GM21515 (cell line): ENCODE data around the gene RAVER2.
"Not testable (repeated sequence)": the region's sequence is repeated elsewhere in the genome, so short reads cannot be mapped to it uniquely, and the experiment has no call there.

ENCODE experiments used
- ATAC-seq: cut with Tn5 transposase; IDR thresholded peaks from one replicate; pipeline ENCODE4 v1.9.1; 2021; ENCODE audit not compliant: unreplicated experiment

RAVER2 gene

DNA sequence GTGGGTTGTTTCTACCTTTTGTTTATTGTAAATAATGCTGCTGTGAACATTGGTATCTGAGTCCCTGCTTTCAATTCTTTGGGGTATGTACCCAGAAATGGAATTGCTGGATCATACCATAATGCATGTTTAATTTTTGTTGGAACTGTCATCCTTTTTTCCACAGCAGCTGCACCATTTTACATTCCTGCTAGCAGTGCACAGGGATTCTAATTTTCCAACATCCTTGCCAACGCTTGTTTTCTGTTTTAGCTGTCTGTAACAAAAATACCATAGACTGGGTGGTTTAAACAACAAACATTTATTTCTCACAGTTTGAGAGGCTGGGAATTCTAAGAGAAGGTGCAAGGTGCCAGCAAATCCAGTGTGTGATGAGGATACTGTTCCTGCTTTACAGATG is 65.1 kb downstream of the RAVER2 start:
- no peak for ATAC-seq

DNA sequence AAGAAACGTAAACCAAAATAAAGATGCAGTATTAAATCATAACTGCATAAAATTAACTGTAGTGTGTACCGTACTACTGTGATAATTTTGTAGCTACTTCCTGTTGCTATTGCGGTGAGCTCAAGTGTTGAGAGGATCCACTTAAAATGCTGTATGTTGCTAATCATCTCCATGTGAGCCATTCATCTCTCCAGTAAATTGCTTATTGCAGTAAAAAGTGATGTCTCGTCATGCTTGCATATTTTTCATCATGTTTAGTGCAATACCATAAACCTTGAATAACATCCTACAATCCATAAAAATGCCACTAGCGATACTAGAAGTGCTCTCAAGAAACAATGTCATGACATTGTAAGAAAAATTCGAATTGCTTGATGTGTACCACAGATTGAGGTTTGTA is 66.3 kb downstream of the RAVER2 start:
- no peak for ATAC-seq

DNA sequence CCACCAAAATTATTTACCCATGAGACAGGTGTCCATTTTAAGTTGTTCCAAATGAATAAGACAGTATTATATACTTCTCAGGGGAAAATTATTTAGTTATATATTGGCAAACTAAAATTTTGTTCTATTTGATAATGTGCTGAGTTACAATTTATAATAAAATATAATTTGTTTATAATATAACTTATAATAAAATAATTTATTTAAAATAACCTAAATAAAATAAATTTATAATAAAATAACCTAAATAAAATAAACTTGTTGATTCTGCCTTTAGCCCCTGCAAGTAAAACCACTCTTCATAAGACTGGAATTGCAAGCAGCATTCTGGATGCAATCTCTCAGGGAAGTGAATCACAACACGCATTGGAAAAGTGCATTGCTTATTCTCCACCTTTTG is 69.6 kb downstream of the RAVER2 start:
- no peak for ATAC-seq

DNA sequence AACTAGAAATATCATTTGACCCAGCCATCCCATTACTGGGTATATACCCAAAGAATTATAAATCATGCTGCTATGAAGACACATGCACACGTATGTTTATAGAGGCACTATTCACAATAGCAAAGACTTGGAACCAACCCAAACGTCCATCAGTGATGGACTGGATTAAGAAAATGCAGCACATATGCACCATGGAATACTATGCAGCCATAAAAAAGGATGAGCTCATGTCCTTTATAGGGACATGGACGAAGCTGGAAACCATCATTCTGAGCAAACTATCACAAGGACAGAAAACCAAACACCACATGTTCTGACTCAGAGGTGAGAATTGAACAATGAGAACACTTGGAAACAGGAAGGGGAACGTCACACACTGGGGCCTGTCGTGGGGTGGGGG is 72.5 kb downstream of the RAVER2 start:
- ATAC-seq: not testable (repeated sequence)

DNA sequence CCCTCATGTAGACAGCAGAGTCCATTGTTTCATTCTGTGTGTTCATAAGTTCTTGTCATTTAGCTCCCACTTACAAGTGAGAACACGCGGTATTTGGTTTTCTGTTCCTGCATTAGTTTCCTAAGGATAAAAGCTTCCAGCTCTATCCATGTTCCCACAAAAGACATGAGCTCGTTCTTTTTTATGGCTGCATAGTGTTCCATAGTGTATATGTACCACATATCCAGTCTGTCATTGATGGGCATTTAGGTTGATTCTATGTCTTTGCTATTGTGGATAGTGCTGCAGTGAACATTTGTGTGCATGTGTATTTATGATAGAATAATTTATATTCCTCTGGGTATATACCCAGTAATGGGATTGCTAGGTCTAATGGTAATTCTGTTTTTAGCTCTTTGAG is 75.7 kb downstream of the RAVER2 start:
- ATAC-seq: not testable (repeated sequence)

DNA sequence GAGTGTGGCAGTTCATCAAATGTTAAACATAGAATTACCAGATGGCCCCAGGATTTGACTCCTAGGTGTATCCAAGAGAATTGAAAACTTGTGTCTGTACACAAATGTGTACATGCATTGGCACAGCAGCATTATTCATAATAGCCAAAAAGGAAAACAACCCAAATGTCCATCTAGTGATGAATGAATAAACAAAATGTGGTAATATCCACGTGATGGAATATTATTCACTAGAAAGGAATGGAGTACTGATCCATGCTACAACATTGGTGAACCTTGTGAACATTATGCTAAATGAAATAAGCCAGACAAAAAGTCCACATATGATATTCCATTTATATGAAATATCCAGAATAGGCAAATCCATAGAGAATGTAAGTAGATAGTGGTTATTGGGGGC is 77.7 kb downstream of the RAVER2 start:
- no peak for ATAC-seq

DNA sequence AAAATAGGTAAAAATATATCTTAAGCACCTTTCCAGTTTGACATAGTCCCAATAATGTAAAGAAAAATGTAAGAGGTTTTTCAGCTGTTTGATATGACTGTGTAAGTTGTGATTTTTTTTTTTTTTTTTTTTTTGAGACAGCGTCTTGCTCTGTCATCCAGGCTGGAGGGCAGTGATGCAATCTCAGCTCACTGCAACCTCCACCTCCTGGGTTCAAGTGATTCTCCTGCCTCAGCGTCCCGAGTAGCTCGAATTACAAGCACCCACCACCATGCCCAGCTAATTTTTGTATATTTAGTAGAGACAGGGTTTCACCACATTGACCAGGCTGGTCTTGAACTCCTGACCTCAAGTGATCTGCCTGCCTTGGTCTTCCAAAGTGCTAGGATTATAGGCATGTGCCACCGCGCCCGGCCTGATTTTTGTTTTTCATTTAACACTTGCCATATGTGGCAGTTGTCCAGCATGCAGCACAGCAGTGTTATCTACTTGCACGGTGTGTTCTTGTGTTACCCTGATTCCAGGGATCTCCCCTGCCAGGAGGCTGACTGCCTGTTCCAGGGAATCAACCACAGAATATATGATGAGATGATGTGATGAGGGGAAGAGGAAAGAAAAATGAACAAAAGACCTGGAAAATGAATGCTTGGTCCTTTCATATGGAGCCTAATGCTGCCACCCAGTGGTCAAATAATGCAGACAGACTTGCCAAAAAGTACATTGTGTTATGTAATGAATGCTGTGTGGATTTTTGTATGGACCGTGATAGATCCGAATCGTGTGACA is 79.0 kb downstream of the RAVER2 start:
- no peak for ATAC-seq

DNA sequence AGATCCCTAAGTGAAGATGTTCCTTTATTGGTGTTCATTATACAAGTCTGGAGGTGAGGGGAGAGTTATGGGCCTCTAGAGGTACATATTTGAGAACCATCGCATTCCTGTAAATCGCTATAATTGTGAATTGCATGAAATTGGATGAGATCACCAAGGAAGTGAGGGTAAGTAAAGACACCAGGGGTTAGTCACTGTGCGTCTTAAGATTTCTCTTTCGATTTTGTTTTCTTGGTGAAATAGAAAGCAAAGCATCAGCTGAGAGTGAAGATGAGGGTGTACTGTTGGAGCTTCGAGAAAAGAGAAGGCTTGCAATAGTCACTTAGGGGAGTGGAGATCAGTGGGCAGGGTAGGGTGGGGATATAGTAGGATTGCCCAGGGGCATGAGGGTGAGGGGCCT is 82.1 kb downstream of the RAVER2 start:
- no peak for ATAC-seq

DNA sequence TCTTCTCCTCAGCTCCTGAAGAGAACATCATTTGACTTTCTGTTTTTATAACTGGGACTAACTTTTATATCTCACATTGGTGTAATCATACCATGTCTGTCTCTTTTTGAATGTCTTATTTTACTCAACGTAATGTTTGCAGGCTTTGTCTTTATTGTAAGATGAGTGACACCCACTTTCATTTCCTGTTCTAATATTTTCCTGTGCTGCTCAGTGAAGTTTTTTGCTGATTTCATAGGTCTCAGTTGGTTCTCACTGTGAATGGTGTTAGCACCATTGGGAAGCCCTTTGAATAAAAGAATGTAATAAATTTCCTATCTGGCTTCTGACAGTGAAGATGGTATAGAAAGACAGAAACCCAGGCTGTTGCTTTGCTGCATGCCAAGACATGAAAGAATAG is 84.0 kb downstream of the RAVER2 start:
- no peak for ATAC-seq

DNA sequence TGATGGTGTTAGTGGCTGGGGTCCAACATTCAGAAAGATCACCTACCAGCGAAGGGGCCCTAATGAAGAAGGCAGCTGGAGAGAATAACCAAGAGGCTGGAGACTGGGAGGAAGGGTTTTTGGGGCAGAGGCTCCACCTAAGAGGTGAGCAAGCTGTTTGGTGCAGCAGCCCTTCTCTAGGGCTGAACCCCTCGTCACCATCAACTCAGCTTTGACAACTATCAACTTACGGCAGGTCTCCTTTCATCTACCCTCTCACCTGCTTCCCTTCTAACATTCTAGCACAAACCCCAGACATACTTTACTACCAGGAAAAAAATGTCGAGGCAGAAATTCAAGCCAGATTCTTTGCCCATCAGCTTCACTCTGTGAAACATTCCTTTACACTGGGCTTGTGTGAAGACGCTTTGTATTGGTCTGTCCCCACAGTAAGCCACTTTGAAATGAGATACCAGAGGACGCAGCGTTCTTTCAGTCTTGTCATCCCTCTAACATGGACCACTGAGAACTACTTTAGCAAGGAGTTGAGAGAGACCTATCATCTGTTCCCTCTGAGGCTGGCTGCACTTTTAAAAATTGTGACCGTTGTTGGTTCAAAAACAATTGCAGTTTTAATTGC is 84.6 kb downstream of the RAVER2 start:
- no peak for ATAC-seq

DNA sequence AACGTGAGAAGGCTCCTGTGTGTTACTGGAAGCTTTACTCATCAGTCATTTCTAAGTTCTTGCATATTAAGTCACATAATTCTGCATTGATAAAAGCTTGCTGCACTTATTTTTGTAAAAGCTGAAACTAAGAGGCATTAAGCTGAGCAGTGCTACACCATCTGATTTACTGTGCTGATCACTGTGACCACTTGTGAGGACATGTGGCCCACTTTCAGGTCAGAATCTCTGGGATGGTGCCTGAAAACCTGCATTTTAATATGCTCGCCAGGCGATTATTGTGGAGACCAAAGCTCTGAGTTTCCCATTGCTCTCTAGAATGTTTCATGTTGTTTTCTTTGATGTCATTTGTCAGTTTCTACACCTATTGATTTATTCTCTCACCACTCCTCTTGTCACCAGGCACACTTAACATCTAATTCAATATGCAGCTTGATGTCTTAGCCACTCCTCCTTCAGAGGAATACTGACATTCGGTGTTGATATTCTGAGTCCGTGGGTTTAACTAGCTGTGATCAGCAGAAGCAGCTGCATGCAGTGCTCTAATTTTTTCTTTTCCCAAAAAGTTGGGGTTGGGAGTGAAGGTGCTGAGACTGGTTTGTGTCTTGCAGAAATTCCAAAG is 85.3 kb downstream of the RAVER2 start:
- no peak for ATAC-seq

DNA sequence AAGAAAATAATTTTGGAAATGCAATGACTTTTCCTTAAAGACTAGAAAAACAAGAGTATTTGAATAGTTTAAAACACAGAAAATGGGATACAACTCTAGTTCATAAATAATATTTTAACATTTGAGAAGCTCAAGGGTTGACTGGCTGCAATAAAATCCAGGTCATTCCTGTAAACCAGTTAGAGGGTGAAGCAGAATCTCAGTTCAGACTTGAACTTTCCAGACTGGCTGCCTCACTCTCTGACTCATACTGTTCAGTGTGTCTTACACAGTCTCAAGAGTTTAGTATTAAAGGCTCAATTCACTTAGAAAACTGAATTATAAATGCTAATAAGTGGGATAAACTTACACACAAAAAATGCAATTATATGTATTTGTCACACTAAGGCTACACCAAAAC is 89.9 kb downstream of the RAVER2 start:
- no peak for ATAC-seq

DNA sequence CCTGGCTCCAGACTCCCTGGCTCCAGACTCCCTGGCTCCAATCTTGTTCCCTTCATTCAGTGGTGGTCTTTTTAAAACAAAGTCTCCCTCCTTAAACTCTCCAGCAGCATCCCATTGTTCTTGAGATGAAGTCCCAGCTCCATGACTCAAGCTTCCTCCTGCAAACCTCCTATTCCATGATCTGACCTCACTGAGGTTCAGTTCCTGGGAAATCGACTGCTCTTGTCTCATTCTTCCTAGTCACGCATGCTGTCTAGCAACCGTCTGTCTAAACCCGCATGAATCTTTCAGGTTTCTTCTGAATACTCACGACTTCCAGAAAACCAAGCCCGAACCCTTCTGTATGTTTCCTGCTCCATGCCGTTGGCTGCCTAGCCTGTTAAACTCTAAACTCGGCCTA is 91.9 kb downstream of the RAVER2 start:
- no peak for ATAC-seq

DNA sequence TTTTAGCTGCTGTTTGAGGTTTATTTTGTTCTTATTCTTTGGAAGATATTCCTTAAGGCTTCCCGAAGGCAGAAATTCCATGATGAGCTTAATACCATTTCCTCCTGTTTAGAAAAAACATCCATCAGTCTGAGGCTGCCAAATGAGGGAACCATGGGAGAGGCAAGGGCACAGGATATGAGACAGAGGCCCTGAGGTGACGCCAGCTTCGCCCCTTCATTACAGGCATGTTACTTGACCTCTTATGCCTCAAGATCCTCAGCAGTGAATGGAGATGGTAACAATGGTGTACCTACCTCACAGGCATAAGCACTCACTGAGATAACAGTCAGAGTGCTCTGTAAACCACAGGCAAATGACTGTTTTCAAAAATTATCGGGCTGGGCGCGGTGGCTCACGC is 93.6 kb downstream of the RAVER2 start:
- no peak for ATAC-seq

DNA sequence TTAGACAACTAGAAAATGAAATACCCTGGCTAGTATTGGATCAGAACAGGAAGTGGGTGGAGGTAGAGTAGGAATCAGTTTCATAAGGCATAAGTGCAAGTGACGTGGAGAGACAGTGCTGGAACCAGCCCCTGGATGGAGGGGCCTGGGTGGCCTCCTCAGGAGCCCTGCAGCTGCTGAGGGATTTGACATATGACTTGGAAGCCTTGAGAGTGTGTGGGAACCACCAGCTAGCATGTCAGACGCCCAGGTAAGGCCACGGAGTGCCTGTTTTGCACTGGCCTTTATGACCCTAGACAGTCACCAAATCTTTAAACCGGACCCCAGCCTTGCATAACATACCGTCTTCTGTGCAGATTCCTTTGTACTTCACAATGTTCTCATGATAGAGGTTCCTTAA is 94.4 kb downstream of the RAVER2 start:
- no peak for ATAC-seq

DNA sequence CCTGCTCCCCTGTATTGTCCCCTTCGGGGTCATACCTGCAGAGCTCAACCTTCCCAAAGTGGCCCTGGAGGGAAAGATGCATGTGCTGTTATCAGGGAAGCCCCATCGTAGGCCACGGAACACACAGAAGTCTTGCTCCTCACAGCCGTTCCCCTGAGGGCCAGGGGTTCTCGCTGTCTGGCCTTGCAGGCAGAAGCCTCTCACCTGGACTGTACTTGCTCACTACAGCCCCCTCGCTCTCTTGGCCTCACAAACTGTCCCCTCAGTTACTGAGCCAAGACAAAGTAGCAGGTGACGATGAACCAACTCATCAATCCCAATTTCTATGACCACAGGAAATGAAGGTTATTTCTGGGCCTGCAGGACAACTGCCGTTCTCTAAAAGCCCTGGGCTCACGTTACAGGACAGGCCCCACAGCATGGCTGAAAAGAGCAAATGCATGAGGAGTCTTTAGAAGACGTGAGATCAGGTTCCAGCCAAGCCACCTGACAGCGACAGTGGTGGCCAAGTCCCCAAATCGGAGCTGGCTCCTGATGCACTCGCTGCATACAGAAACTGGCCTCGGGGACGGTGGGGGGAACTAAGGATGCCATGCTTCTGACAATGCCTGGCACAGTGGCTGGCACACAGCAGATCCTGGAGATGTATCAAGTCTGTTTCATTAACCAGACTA is 95.0 kb downstream of the RAVER2 start:
- ATAC-seq: no peak

DNA sequence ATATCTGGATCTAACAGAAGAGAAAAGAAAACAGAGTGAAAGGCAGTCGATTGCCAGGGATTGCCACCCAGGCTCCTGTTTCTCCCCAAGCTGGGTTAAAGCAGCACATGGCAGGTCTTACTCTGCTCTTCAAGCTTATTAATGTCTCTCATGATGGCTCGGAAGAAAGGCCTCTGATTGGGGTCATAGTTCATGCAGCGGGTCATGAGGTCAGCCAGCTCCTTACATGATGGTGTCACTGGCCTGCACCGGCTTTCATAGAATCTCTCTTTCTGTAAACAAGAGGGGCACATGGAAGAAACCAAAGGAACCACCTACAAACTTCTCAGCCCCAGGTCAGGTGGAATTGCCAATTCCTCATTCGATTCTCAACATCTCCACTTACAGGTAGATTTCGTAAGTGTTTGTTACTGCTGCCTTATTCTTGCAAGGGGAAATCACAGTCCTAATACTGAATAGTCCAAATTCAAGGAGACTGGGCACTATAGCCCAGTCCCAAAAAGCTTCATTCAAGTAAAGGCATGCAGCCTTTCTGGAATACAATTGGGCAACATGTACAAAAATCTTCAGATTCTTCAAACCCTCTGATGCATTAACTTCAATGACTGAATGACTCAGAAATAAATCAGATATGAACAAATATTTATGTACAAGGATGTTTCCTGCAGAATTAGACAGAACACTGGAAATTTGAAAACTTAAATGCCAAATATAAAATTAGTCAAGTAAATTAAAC is 96.6 kb downstream of the RAVER2 start:
- ATAC-seq: no peak

DNA sequence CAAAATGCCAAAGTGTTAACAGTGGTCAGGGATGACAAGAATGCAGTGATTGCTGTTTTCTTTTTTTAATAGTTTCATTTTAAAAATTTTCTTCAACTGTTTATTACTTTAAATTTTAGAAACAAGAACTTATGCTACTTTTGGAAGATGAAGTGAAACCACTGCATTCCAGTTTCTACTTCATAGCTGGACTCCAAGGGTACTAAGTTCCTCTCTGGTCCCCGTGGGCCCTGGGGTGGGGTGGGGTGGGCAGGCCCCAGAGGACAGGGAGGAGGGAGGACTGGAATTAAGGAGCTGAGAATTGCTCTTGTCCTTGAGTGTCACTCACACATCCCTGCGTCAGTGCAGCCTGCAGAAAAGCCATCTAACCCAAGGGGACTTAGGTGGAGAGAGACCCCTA is 97.3 kb downstream of the RAVER2 start:
- ATAC-seq: no peak

DNA sequence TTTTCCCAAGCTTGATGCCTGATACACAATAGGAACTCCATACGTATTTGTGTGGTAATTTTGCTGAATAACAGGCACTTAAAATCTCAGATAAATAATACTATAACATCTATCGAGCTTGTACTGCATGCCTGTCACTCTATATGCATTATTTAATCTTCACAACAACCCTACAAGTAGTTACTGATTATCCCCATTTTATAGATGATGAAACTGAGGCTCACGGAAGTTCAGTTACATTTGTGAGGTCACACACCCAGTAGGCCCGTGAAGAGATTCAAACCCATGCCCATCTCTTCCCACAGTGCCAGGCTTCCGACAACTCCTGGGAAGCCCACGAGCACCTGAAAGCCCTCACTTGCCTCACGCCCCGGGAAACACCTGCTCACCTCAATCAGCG is 98.8 kb downstream of the RAVER2 start:
- ATAC-seq: no peak

DNA sequence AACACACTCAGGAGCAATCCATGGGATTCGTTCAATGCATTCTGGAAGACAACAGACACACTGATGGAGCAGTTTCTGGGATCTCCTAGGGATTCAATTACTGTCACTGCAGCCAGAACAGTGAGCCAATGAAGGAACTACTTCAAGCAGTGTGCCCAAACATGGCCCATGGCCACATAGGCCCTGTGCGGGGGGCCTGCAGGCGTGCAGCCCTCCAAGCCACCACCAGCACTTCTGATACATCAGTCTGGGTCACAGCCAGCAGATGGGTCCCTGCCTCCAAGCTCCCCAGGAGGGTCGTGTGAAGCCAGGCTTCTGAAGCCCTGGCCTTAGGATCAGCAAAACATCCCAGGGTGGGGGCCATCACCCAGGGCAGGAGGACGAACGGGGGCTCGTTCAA is 99.3 kb downstream of the RAVER2 start:
- no peak for ATAC-seq

DNA sequence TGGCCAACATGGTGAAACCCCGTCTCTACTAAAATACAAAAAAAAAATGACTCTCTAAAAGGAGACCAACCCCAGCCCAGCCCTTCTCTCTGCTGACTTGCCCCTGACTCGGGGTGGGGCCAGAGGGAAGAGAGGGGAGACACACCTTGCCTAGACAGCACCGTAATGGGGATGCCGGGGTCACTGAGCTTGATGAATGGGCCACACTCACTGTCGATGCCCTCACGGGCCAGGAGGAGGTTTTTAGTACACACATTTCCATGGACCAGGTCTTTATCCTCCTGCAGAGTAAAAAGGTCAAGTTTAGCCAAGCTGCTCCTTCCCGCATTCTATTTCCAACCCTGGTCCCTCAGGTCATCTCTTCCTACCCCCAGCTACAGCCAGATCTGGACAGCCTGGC is 99.7 kb downstream of the RAVER2 start:
- no peak for ATAC-seq
